ELF-1 (cell line): Measurements from ENCODE around the gene ATXN1.
"Not testable (repeated sequence)": the region's sequence is repeated elsewhere in the genome, so short reads cannot be mapped to it uniquely, and the experiment has no call there.

Experiments used
- DNase-seq: peaks from one replicate; pipeline ENCODE4 v3.0.0-alpha.2; 2016; ENCODE audit warnings: low read depth, low spot score

The ATXN1 gene

GRCh38 chr6:16720861-16721260, 40.4 kb downstream of the ATXN1 start:
- no peak for DNase-seq

- DNase-seq, result no peak
Observed at GRCh38 chr6:16719488-16719887, 41.8 kb downstream of the ATXN1 start.

- no peak for DNase-seq
Observed at GRCh38 chr6:16718356-16718755, 42.9 kb downstream of the ATXN1 start.

GRCh38 chr6:16717275-16717942, 43.9 kb downstream of the ATXN1 start:
- no peak for DNase-seq

GRCh38 chr6:16716321-16716858, 44.9 kb downstream of the ATXN1 start:
- DNase-seq, result no peak

- no peak for DNase-seq
Observed at GRCh38 chr6:16713597-16713996, 47.7 kb downstream of the ATXN1 start.

GRCh38 chr6:16712931-16713484, 48.3 kb downstream of the ATXN1 start:
- DNase-seq, result no peak

- DNase-seq, result no peak
Observed at GRCh38 chr6:16712255-16712930, 48.9 kb downstream of the ATXN1 start.

- no peak for DNase-seq
Observed at GRCh38 chr6:16711546-16712254, 49.6 kb downstream of the ATXN1 start.

- no peak for DNase-seq
Observed at GRCh38 chr6:16706911-16707783, 54.1 kb downstream of the ATXN1 start.

- not testable (repeated sequence) for DNase-seq
Observed at GRCh38 chr6:16706491-16706890, 54.8 kb downstream of the ATXN1 start.

GRCh38 chr6:16706029-16706428, 55.2 kb downstream of the ATXN1 start:
- no peak for DNase-seq

GRCh38 chr6:16705081-16705993, 55.9 kb downstream of the ATXN1 start:
- no peak for DNase-seq

- DNase-seq, result peak; percentile 11
Observed at GRCh38 chr6:16704401-16705045, 56.7 kb downstream of the ATXN1 start.

GRCh38 chr6:16702627-16703378, 58.5 kb downstream of the ATXN1 start:
- DNase-seq, result not testable (repeated sequence)

GRCh38 chr6:16700916-16701234, 60.4 kb downstream of the ATXN1 start:
- DNase-seq, result no peak

- DNase-seq, result no peak
Observed at GRCh38 chr6:16700202-16700915, 60.9 kb downstream of the ATXN1 start.
